Naive thymus-derived CD8-positive, alpha-beta T cell (primary cell): ENCODE data around the gene ZNF254. TPM values are rescaled to one million over a fixed set of nuclear protein-coding genes. Genes with fewer than 3 reads are reported as not detected.
"Not testable (repeated sequence)": the region's sequence is repeated elsewhere in the genome, so short reads cannot be mapped to it uniquely, and the experiment has no call there.

ENCODE experiments used
- ATAC-seq, 2 donors: fragments of 150-1000 bp; cut with Tn5 transposase in 1 of 2; sonication (Bioruptor Pico), chemical (Tn5 transposase) in 1 of 2; 1 replicate in 1 of 2; 2 replicates in 1 of 2; pipeline ENCODE4 v1.10.0; 2021; ENCODE audit warnings: mild to moderate bottlenecking in 2 of 2, moderate library complexity in 2 of 2
- POLR2A ChIA-PET: fragments of 350-600 bp; sonication (Branson Sonifier 250); formaldehyde crosslinking; loops from one replicate; lab custom pipeline; 2021; ENCODE audit warnings: antibody characterized with exemption; lab: Charles Lee
- DNase-seq, 10 donors: peaks; one replicate each; pipeline versions ENCODE4 v3.0.0 to v3.0.0-alpha.2; 2020 to 2022
- H3K27ac Mint-ChIP-seq, 10 donors: one replicate each; pipeline ENCODE4 v1.8.0; 2020 to 2022; ENCODE audit warnings: mild to moderate bottlenecking in 10 of 10, mixed read lengths in 10 of 10, moderate library complexity in 4 of 10, inconsistent platforms in 1 of 10
- H3K27me3 Mint-ChIP-seq, 5 donors: one replicate each; pipeline ENCODE4 v1.8.0; 2021 to 2022; ENCODE audit warnings: mixed read lengths in 5 of 5
- H3K36me3 Mint-ChIP-seq, 3 donors: one replicate each; pipeline ENCODE4 v1.8.0; 2020 to 2022; ENCODE audit warnings: mixed read lengths in 3 of 3, mild to moderate bottlenecking in 2 of 3, inconsistent platforms in 1 of 3
- H3K4me1 Mint-ChIP-seq, 4 donors: one replicate each; pipeline ENCODE4 v1.8.0; 2021 to 2022; ENCODE audit warnings: mixed read lengths in 4 of 4
- H3K4me3 Mint-ChIP-seq, 10 donors: one replicate each; pipeline ENCODE4 v1.8.0; 2020 to 2022; ENCODE audit warnings: mild to moderate bottlenecking in 10 of 10, mixed read lengths in 10 of 10, moderate library complexity in 6 of 10, inconsistent platforms in 1 of 10
- H3K9me3 Mint-ChIP-seq, 9 donors: one replicate each; pipeline ENCODE4 v1.8.0; 2020 to 2022; ENCODE audit warnings: mixed read lengths in 9 of 9, mild to moderate bottlenecking in 3 of 9, inconsistent platforms in 1 of 9, moderate library complexity in 1 of 9
- polyA plus RNA-seq, 3 donors: library from polyadenylated mRNA; unstranded; fragments of 300-500 nt; fragmentation: Illumina TruSeq; gene quantifications; one replicate each; pipeline ENCODE4 v1.2.3, GENCODE V29; 2021
- total RNA-seq, 8 experiments: library from RNA in 2 of 8; stranded (reverse) in 2 of 8; gene quantifications; one replicate each; pipeline ENCODE4 v1.2.3 and lab custom pipeline; 2021 to 2026

ZNF254 gene
- total RNA-seq = 10 to 100 TPM; 20.1 to 21.3 TPM
- 1 to 10 TPM; 5.0 to 8.0 (median 5.4) TPM for polyA plus RNA-seq
- 11.6 to 35.2 (median 24.5) reads per million in 6 experiments for total RNA-seq (lab: John Stamatoyannopoulos, UW)

DNA sequence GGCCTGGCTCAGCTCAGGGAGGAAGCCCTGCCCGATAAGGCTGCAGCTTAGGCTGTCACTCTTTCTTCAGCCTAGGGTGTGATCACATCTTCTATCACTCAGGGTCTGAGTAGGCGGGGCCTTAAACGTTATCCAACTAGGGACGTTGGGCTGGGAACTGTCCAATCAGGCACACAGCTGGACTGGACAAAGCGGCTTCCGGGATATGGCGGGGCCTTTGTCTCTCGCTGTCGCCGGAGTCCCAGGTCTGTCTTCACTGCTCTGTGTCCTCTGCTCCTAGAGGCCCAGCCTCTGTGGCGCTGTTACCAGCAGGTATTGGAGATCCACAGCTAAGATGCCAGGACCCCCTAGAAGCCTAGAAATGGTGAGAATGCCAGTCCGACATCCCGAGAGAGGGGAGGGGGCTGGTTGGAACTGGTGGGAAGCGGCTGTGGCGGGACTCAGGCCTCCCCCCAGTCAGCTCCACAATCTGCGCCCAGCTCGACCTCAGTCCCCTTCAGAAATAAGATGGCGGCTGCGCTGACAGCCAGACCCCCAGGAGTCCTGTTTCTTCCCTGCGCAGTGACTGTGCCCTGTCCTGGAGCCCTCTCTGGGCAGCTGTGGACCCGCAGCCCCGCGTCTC, at the start of gene ZNF254:
TSS of gene ZNF254 (plus strand) at position 214 of the 622 bp plus-strand sequence. CDS start at position 335, 121 bp downstream.
- peak within 1 kb of the TSS; percentile 92 to 97 (median 96) for H3K4me3 Mint-ChIP-seq
- H3K9me3 Mint-ChIP-seq = peaks cover 0 to 16% (median 0%) of the 10 kb centered on the region in 9 donors
- H3K27ac Mint-ChIP-seq = peak within 1 kb of the TSS; percentile 94 to 99 (median 98)
- DNase-seq (peak; percentile 49 to 89 (median 76)), ATAC-seq (peak; percentile 96 to 97)
- H3K4me1 Mint-ChIP-seq = peaks cover 5 to 20% (median 11%) of the 10 kb centered on the region in 4 donors
- no peaks in the 10 kb centered on the region for H3K27me3 Mint-ChIP-seq
- POLR2A ChIA-PET = interaction anchor here (0.6 to 2.9 kb wide), 11 partner anchors 51 to 1453 kb away, joined by 3 to 17 read pairs (median 4); partner anchors contain the start of genes ZNF492, ZNF681, ZNF726 and ZNF91
- H3K36me3 Mint-ChIP-seq = peaks cover 5 to 26% (median 18%) of the 10 kb centered on the region in 3 donors

DNA sequence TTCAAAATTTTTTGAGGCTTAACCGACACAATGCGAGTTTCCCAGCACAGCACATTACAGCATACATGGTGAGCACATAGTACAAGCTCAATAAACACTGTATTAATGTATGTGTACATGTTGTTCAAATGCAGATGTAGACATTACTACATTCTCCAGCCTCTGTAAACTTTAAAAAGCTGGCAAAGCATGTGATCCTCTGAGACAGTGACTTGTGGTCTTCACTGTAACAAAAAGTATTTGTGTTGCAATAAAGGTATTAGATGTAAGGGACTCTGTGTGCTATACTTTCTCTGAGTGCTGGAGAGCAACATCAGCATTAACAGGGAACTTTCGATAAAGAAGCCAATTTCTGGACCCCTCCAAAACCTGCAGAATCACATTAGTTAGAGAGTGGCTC, 46.4 kb upstream of the ZNF254 start:
- H3K4me1 Mint-ChIP-seq = peaks cover 26 to 54% (median 51%) of the 10 kb centered on the region in 4 donors

DNA sequence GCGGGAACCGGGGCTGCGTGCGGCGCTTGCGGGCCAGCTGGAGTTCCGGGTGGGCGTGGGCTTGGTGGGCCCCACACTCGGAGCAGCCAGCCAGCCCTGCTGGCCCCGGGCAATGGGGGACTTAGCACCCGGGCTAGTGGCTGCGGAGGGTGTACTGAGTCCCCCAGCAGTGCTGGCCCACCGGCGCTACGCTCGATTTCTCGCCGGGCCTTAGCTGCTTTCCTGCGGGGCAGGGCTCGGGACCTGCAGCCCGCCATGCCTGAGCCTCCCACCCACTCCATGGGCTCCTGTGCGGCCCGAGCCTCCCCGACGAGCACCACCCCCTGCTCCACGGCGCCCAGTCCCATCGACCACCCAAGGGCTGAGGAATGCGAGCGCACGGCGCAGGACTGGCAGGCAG, 45.7 kb upstream of the ZNF254 start:
- H3K36me3 Mint-ChIP-seq = peaks cover 21 to 73% (median 40%) of the 10 kb centered on the region in 3 donors
- POLR2A ChIA-PET, H3K4me3 Mint-ChIP-seq, H3K27me3 Mint-ChIP-seq, ATAC-seq, H3K9me3 Mint-ChIP-seq, H3K27ac Mint-ChIP-seq, DNase-seq: not testable (repeated sequence)
- H3K4me1 Mint-ChIP-seq = peaks cover 22 to 47% (median 44%) of the 10 kb centered on the region in 4 donors

More for the DNA sequence above, 46.4 kb upstream of the ZNF254 start:
- Mint-ChIP-seq H3K4me3 (no peak overlapping the region), H3K36me3 (peaks cover 28 to 73% (median 43%) of the 10 kb centered on the region in 3 donors), H3K27me3 (no peaks in the 10 kb centered on the region), H3K27ac (peak overlapping the region in 3 of 10 donors; percentile 25 to 77 (median 43)), H3K9me3 (no peaks in the 10 kb centered on the region)
- no peak for ATAC-seq
- DNase-seq = no peak
- POLR2A ChIA-PET = no interaction called here

DNA sequence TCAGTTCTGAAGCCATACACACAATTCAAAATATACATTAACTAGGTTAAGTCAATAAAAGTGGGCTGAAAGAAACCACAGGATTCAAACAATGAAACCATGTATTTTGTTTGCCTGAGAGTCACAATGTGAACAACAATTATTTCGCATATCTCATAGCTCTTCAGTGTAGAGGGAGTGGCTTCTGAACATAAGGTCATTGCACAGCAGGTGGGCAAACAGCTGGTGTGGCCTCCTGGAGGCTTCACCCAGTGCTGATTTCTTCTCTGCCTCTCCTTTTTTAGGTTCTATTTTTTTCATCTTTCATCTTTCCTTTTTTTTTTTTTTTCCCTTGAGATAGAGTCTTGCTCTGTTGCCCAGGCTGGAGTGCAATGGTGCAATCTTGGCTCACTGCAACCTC, 40.4 kb upstream of the ZNF254 start:
- Mint-ChIP-seq H3K9me3 (no peaks in the 10 kb centered on the region), H3K27me3 (no peaks in the 10 kb centered on the region), H3K4me3 (no peak overlapping the region), H3K4me1 (peaks cover 5 to 15% (median 11%) of the 10 kb centered on the region in 4 donors), H3K36me3 (peaks cover 22 to 89% (median 51%) of the 10 kb centered on the region in 3 donors), H3K27ac (peak overlapping the region in 8 of 10 donors; percentile 11 to 83 (median 40))
- POLR2A ChIA-PET = no interaction called here
- ATAC-seq = no peak
- DNase-seq = no peak

DNA sequence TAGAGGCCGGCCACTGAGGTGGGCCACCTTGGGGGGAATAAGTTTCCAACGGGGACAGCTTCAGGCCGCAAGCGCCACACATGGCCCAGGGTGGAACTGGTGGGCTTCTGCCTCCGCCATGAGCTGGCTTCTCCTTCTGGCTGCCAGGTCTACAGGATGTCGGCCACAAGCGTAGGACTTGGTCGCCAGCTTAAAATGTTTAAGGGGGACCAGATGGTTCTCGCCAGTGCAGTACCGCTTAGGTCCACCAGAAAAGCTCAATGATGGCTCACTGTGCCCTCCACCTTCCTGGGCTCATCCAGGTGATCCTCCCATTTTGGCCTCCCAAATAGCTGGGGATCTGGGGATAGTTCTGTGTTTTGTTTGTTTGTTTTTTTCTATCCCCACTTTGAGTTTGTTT, 38.7 kb upstream of the ZNF254 start:
- H3K4me1 Mint-ChIP-seq = peaks cover 0 to 5% (median 2%) of the 10 kb centered on the region in 4 donors
- DNase-seq = no peak
- no peak overlapping the region for H3K27ac Mint-ChIP-seq
- H3K36me3 Mint-ChIP-seq = peaks cover 28 to 91% (median 48%) of the 10 kb centered on the region in 3 donors
- no peaks in the 10 kb centered on the region for H3K9me3 Mint-ChIP-seq
- no peak for ATAC-seq
- H3K27me3 Mint-ChIP-seq = no peaks in the 10 kb centered on the region
- no peak overlapping the region for H3K4me3 Mint-ChIP-seq
- POLR2A ChIA-PET = interaction anchor here (0.7 kb wide), 1 partner anchor 14 kb away, joined by 3 read pairs; no protein-coding TSS in a partner anchor

DNA sequence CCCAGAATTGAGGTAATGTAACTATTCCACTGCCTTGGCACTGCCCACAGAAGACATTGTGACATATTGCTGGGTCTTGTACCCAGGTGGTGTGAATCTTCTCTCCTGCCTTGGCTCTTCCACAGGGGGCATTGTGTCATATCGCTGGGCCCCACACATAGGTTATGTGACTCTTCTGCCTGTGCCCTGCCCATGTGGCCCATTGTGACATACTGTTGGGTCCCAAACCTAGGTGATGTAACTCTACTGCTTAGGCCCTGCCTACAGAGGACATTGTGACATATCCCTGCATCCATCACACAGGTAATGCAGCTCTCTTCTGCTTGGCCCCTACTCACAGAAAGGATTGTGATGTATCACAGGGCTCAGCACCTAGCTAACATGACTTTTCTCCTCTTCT, 37.5 kb upstream of the ZNF254 start:
- no peak for ATAC-seq
- POLR2A ChIA-PET = no interaction called here
- H3K27me3 Mint-ChIP-seq = no peaks in the 10 kb centered on the region
- DNase-seq = no peak
- H3K4me3 Mint-ChIP-seq = no peak overlapping the region
- H3K9me3 Mint-ChIP-seq = no peaks in the 10 kb centered on the region
- peaks cover 0 to 7% (median 3%) of the 10 kb centered on the region in 4 donors for H3K4me1 Mint-ChIP-seq
- H3K36me3 Mint-ChIP-seq = peaks cover 28 to 96% (median 53%) of the 10 kb centered on the region in 3 donors
- peak overlapping the region in 1 of 10 donors; percentile 24 for H3K27ac Mint-ChIP-seq

DNA sequence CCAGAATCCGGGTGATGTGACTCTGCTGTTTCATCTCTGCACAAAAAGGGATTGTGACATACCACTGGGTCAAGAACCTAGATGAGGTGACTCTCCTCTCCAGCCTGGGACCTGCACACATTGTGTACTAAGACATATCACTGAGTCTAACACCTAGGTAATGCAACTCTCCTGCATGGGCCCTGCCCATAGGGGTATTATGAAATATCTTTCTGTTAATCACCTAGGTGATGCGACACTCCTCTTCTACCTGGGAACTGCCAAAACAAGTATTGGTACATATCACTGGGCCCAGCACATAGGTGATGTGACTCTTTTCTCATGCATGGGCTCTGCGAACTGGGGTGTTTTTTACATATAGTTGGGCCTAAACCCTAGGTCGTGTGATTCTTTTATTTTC, 35.5 kb upstream of the ZNF254 start:
- POLR2A ChIA-PET = no interaction called here
- peaks cover 0 to 7% (median 3%) of the 10 kb centered on the region in 4 donors for H3K4me1 Mint-ChIP-seq
- peaks cover 28 to 92% (median 46%) of the 10 kb centered on the region in 3 donors for H3K36me3 Mint-ChIP-seq
- ATAC-seq (no peak), DNase-seq (no peak)
- no peaks in the 10 kb centered on the region for H3K27me3 Mint-ChIP-seq
- H3K27ac Mint-ChIP-seq = peak overlapping the region in 1 of 10 donors; percentile 7
- H3K4me3 Mint-ChIP-seq = no peak overlapping the region
- no peaks in the 10 kb centered on the region for H3K9me3 Mint-ChIP-seq

DNA sequence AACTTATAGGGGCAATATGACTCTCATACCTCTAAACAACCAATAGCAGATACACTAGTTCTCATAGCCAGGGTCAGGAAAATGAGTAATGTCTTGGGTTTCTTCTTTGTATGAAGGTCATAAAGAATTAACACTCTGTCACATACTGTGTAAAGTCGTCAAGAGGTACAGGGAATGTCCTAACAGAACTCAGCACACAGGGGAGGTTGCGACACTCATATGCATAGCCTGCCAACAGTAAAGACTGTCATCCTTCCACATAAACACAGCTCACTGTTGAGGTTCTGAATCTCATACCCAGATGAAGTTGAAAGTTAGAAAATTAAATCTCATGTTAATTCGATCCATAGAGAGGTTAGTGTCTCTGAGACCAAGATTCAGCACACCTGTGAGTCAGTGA, 34.2 kb upstream of the ZNF254 start:
- POLR2A ChIA-PET = no interaction called here
- no peaks in the 10 kb centered on the region for H3K9me3 Mint-ChIP-seq
- peak overlapping the region in 1 of 10 donors; percentile 22 for H3K27ac Mint-ChIP-seq
- no peaks in the 10 kb centered on the region for H3K27me3 Mint-ChIP-seq
- peaks cover 28 to 87% (median 39%) of the 10 kb centered on the region in 3 donors for H3K36me3 Mint-ChIP-seq
- ATAC-seq = no peak
- H3K4me1 Mint-ChIP-seq = peaks cover 0 to 4% (median 3%) of the 10 kb centered on the region in 4 donors
- no peak overlapping the region for H3K4me3 Mint-ChIP-seq
- DNase-seq = no peak

DNA sequence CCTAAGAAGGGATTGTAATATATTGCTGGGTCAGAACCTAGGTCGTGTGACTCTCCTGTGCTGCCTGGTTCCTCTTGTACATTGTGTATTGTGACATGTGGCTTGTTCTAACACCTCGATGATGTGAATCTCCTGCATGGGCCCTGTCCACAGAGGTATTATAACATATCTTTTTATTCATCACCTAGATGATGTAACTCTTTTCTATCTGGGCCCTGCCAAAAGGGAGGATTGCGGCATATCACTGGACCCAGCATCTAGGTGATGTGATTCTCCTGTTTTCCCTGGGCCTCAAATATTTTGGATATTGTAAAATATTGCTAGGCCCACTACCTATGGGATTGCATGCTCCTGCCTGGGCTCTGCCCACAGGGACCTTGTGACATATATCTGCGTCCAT, 33.4 kb upstream of the ZNF254 start:
- H3K36me3 Mint-ChIP-seq = peaks cover 26 to 87% (median 38%) of the 10 kb centered on the region in 3 donors
- H3K4me1 Mint-ChIP-seq = peaks cover 0 to 4% (median 2%) of the 10 kb centered on the region in 4 donors
- H3K9me3 Mint-ChIP-seq = no peaks in the 10 kb centered on the region
- DNase-seq (no peak), ATAC-seq (no peak)
- H3K27me3 Mint-ChIP-seq = no peaks in the 10 kb centered on the region
- H3K27ac Mint-ChIP-seq = no peak overlapping the region
- POLR2A ChIA-PET = no interaction called here
- no peak overlapping the region for H3K4me3 Mint-ChIP-seq

DNA sequence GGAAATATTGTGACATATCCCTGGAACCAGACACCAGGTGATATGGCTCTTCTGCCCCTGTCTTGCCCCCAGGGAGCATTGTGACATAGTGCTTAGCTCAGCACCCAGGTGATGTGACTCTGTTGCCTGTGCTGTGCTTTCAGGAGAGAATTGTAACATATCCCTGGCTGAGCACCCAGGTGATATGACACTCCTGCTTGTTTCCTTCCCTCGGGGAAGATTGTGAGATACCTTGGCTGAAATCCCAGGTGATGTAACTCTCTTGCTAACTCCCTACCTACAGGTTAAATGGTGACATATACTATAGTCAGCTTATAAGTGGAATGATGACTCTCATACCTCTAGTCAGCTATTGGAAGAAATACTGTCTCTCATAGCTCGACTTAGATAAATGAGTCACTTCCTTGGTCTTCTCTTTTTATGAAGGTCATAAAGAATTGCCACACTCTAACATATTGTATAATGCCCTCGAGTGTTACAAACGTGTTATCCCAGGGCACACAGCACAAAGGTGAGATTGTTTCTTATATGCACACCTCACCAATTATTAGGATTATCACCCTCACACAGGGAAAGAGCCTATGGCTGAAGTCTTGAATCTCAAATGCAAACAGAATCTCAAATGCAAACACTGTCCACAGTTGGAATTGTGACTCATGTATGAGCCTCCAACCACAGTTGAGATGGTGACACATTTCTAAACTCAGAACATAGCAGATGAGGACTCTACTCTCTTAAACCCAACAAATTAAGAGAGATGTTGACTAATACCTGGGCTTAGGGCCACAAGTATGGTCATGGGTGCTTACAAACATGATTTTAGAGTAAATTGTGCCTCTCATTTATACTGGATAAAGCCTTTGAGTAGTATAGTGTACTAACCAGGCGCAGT, 32.7 kb upstream of the ZNF254 start:
- H3K27me3 Mint-ChIP-seq = no peaks in the 10 kb centered on the region
- POLR2A ChIA-PET = no interaction called here
- H3K4me1 Mint-ChIP-seq = peaks cover 0 to 6% (median 2%) of the 10 kb centered on the region in 4 donors
- peak overlapping the region in 1 of 10 donors; percentile 48 for H3K27ac Mint-ChIP-seq
- no peak overlapping the region for H3K4me3 Mint-ChIP-seq
- DNase-seq = no peak
- H3K36me3 Mint-ChIP-seq = peaks cover 19 to 87% (median 40%) of the 10 kb centered on the region in 3 donors
- no peaks in the 10 kb centered on the region for H3K9me3 Mint-ChIP-seq
- ATAC-seq = no peak

DNA sequence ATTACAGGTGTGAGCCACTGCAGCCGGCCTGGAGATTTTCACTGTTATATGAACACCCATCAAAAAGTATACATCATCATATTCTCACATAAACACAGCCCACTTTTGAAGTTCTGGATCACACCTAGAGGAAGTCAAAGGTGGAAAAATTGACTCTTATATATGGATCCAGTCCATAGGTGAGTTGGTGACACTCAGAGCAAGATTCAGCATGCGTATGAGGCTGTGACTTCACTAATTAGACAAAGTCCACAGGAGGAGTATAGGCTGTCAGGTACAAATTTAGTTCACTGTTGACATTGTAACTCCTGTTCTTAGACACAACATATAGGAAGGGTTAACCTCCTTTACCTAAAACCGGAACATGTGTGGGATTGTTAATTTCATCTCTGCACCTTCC, 31.4 kb upstream of the ZNF254 start:
- no peak for ATAC-seq
- DNase-seq = no peak
- POLR2A ChIA-PET = no interaction called here
- peaks cover 0 to 5% (median 2%) of the 10 kb centered on the region in 4 donors for H3K4me1 Mint-ChIP-seq
- no peaks in the 10 kb centered on the region for H3K9me3 Mint-ChIP-seq
- H3K4me3 Mint-ChIP-seq = no peak overlapping the region
- H3K36me3 Mint-ChIP-seq = peaks cover 19 to 85% (median 42%) of the 10 kb centered on the region in 3 donors
- H3K27ac Mint-ChIP-seq = peak overlapping the region in 3 of 10 donors; percentile 3 to 23 (median 16)
- H3K27me3 Mint-ChIP-seq = no peaks in the 10 kb centered on the region

DNA sequence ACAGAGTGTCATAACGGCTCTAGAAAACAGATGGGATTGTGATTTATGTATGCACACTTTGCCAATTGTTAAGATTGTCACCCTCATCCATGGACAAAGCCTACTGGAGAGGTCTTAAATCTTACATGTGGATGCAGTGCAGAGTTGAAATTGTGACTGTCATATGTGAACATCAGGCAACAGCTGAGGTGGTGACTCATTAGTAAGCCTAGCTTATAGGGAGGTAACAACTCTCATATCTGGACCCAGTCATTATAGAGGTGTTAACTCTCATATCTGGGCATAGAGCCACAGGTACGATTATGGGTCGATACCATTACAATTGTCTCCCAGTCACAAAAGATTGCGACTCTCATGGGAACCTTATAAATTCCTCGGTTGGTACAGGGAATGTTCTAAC, 29.8 kb upstream of the ZNF254 start:
- POLR2A ChIA-PET = no interaction called here
- H3K9me3 Mint-ChIP-seq = no peaks in the 10 kb centered on the region
- no peak overlapping the region for H3K4me3 Mint-ChIP-seq
- H3K27me3 Mint-ChIP-seq = no peaks in the 10 kb centered on the region
- ATAC-seq (no peak), DNase-seq (no peak)
- H3K4me1 Mint-ChIP-seq = peaks cover 0 to 5% (median 2%) of the 10 kb centered on the region in 4 donors
- peaks cover 12 to 70% (median 33%) of the 10 kb centered on the region in 3 donors for H3K36me3 Mint-ChIP-seq
- peak overlapping the region in 1 of 10 donors; percentile 7 for H3K27ac Mint-ChIP-seq
